ENCODE data around the gene NOLC1. TPM values are rescaled to one million over a fixed set of nuclear protein-coding genes. Genes with fewer than 3 reads are reported as not detected.

Gene NOLC1
- total and polyA plus RNA-seq, 2 of the 4 experiments (the other 2 are of a cell fraction) = 43.2 to 55.3 TPM

- Histone ChIP-seq H3K9me3 (ENCODE audit: control insufficient read depth, insufficient read depth, low read length) (no peaks in the 10 kb centered on the region), H3K4me2 (ENCODE audit: low read depth, low read length) (peak overlapping the region; percentile 67), H3K56ac (ENCODE audit: extremely low read depth, insufficient read depth, low read length) (peak overlapping the region; percentile 35; the same call in 1 of the 2 replicates), H3K14ac (replicated peaks; ENCODE audit: low read depth, low read length) (peak overlapping the region; percentile 79), H3K79me1 (ENCODE audit: low read depth in 1 of 2, low read length in 2 of 2) (peaks cover 5 to 56% of the 10 kb centered on the region in 2 experiments; a peak in 3 of 4 replicates), H2BK120ac (ENCODE audit: low read depth, low read length) (peak overlapping the region; percentile 26; the same call in 1 of the 2 replicates), H4K8ac (ENCODE audit: low read depth in 2 of 2, low read length in 2 of 2) (peak overlapping the region; percentile 44 to 54), H2BK20ac (ENCODE audit: low read depth, low read length) (peak overlapping the region; percentile 35; the same call in 1 of the 2 replicates), H2AK9ac (replicated peaks; ENCODE audit: low read depth, low read length, poor library complexity) (peak overlapping the region; percentile 59), H3K23ac (ENCODE audit: low read depth, low read length) (peak overlapping the region; percentile 57), H3K18ac (ENCODE audit: low read depth, low read length) (peak overlapping the region; percentile 10; the same call in 1 of the 2 replicates), H3K4ac (ENCODE audit: low read depth, low read length) (peak overlapping the region; percentile 91), H3K9me1 (ENCODE audit: insufficient read depth, low read length) (peaks cover 3% of the 10 kb centered on the region; the same call in 1 of the 2 replicates), H3K27ac (ENCODE audit: insufficient read depth, low read length) (peak overlapping the region; percentile 74), H3K4me1 (ENCODE audit: control insufficient read depth, insufficient read depth, low read length) (peaks cover 6% of the 10 kb centered on the region; the same call in 1 of the 2 replicates), H3K36me3 (ENCODE audit: control insufficient read depth, insufficient read depth, low read length) (peaks cover 35% of the 10 kb centered on the region), H3K9ac (ENCODE audit: low read depth, low read length) (no peak overlapping the region), H4K5ac (ENCODE audit: low read depth, low read length) (no peak overlapping the region), H2BK15ac (ENCODE audit: low read depth, low read length) (peak overlapping the region; percentile 33; the same call in 1 of the 3 replicates), H4K91ac (ENCODE audit: insufficient read depth, low read depth, low read length) (peak overlapping the region; percentile 74), H2AFZ (replicated peaks; ENCODE audit: low read length, poor library complexity) (peak overlapping the region; percentile 95), H3K4me3 (ENCODE audit: insufficient read depth, low read depth, low read length) (peak overlapping the region; percentile 8; the same call in 1 of the 2 replicates), H2AK5ac (ENCODE audit: low read depth, low read length) (peak overlapping the region; percentile 35), H2BK5ac (ENCODE audit: low read depth, low read length, poor library complexity, severe bottlenecking) (peak overlapping the region; percentile 80), H3K27me3 (ENCODE audit: control insufficient read depth, insufficient read depth, low read length) (no peaks in the 10 kb centered on the region), H4K20me1 (ENCODE audit: insufficient read depth, low read length) (peaks cover 36% of the 10 kb centered on the region)
- BruUV-seq (replicated peaks) = no TSS peak
- TF ChIP-seq MAFK (IDR thresholded peaks at IDR 0.05; ENCODE audit: low read depth, low read length) = no peak
- no peak for TF ChIP-seq USF2 (IDR thresholded peaks at IDR 0.05; ENCODE audit: low read depth, low read length)
- TF ChIP-seq SMC3 (IDR thresholded peaks at IDR 0.05; ENCODE audit: low read depth, low read length) = no peak
- TF ChIP-seq NFE2L2 (IDR thresholded peaks at IDR 0.05; ENCODE audit: low read depth, low read length) = no peak
- TF ChIP-seq CHD1 (IDR thresholded peaks at IDR 0.05; ENCODE audit: low read depth, low read length) = no peak
- TF ChIP-seq BHLHE40 (IDR thresholded peaks at IDR 0.05; ENCODE audit: low read depth, low read length) = no peak
- in situ Hi-C loops (cut with MboI; ENCODE audit: low sequenced_read_pairs) (no loop called here), dilution Hi-C loops (cut with HindIII; ENCODE audit: low sequenced_read_pairs, unreplicated experiment) (no loop called here), intact Hi-C loops (cut with micrococcal nuclease) (no loop called here)
- 20% methylated on average over 1 of the region's 3 CpGs; no CpG with 5 or more reads in 1 of the 2 experiments for WGBS, 2 experiments (ENCODE audit: extremely low coverage in 2 of 2, insufficient read length in 1 of 2)
- CTCF ChIA-PET = interaction anchor here (1.0 kb wide), 1 partner anchor 18 kb away, joined by 3 read pairs; no protein-coding TSS in a partner anchor
- DNase-seq (peak; percentile 79), ATAC-seq (ENCODE audit: low read depth) (peak; percentile 10)
- POLR2A ChIA-PET (ENCODE audit: unreplicated experiment) = interaction anchor here (0.6 kb wide), 1 partner anchor 20 kb away, joined by 3 read pairs; no protein-coding TSS in a partner anchor
Observed at GRCh38 chr10:102150970-102151773, 1.0 kb upstream of the NOLC1 start.

Measured in IMR-90 (cell line).